GM18502 (cell line): ENCODE measurements around the gene CNTN1.
"Not testable (repeated sequence)": the region's sequence is repeated elsewhere in the genome, so short reads cannot be mapped to it uniquely, and the experiment has no call there.

Experiments
- ATAC-seq: cut with Tn5 transposase; IDR thresholded peaks from one replicate; pipeline ENCODE4 v1.9.1; 2021; ENCODE audit warnings: mild to moderate bottlenecking; ENCODE audit not compliant: unreplicated experiment, poor library complexity

CNTN1 gene

DNA sequence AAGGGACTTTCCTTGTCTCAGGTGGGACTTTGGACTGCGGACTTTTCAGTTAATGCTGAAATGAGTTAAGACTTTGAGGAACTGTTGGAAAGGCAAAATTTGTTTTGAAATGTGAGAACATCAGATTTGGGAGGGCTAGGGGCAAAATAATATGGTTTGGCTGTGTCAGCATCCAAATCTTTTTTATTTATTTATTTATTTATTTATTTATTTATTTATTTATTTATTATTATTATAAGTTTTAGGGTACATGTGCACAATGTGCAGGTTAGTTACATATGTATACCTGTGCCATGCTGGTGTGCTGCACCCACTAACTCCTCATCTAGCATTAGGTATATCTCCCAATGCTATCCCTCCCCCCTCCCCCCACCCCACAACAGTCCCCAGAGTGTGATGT lies 389.0 kb downstream of the CNTN1 start:
- not testable (repeated sequence) for ATAC-seq

DNA sequence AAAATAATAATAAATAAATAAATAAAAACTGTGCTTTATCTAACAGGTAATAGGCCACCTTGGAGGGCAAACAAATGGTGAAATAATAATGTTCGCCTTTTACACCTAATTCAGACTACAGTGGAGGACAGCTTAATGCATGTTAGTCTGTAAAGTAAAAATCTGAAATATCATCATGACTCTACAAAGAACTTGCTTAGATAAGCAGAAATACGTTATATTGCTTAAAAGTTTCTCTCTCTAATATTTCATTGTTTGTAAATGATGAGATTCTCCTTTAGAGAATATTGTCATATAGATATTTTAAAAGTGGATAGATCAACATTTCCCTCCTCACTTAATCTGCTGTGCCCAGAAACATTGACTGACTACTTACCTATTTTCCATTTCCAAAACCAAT lies 397.2 kb downstream of the CNTN1 start:
- no peak for ATAC-seq

DNA sequence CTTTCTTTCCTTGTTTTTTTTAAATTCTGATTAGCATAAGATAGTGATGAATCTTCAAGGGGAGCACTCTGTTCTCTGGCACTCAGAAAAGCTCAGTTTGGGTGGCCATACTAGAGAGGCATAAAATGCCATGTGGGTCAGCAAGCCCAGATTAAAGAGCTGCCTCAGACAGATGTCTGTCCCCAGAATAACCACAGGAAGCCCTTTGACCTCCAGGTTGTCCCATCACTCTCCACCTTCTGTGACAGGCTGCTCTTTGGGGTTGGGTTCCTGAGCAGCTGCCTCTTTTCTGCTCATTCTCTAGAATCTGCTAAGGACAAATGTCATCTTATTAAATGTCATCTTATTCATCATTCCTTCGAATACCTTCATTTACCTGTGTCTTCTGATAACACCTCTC lies 399.9 kb downstream of the CNTN1 start:
- ATAC-seq, result no peak

DNA sequence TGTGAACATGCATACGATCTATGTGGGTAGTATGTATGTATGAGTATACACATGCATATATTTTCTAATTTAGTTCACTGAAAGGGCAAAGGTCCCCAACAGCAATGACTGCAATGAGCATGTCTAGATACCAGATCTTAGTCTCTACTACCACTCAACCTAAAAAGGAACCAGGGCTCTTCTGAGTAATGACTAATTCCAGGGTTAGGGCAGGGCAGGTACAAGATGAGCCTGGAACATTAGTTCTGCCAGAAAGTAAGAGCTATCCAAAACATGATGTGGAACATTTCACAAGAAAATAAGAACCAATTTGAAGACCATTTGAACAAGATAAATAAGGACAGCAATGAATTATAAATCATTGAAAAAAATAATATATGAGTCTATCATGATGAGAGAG lies 404.6 kb downstream of the CNTN1 start:
- ATAC-seq, result no peak

DNA sequence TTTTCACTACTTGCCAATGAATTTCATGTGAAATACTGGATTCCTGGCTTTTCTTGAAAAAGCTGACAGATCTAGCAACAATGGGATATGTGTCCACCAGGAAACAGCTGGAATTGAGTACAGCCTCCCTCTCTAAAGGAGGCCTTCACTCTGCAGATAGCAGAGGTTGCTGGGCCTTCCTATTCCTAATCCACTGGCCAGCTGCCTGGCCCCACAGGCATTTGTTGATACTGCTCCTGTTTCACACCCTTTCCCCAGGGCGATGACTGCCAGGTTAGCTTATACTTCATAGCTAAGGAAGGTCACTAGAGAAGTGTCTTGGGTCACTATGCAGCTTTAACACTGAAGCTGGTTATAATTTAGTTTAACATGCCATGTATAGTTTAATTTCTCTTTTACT lies 408.3 kb downstream of the CNTN1 start:
- no peak for ATAC-seq

DNA sequence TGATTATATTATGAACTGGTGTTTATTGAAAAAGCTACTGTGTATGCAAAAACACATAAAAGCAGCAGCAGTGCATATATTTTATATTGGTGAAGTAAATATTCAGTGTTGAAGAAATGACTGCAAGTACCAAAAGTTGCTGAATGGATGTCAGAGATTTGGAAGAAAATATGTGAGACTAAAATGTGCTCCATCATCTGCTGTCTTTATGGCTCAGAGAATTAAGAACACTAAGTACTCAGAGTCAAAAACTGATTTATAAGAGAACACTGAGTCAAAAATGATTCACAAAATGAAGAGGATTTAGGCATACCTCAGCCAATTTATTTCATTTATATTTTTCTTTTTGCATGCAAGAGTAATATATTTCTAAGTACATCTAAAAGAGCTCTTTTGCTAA lies 409.6 kb downstream of the CNTN1 start:
- no peak for ATAC-seq

DNA sequence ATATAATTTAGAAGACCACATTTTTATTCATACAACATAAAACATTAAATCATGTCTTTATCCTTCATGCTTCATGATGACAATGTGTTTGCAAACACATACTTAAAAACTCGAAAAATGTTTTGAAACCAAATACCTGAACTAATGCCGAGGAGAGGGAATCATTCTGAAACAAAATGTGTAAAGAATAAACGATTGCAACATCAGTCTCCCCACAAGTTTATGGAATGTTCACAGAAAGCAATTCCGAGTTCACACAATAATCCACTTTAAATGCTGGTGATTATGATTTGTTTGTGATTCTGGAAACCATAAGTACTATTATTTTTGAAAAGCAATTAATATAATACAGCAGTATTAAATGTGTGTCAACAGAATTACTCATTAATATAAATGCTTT lies 411.4 kb downstream of the CNTN1 start:
- no peak for ATAC-seq

DNA sequence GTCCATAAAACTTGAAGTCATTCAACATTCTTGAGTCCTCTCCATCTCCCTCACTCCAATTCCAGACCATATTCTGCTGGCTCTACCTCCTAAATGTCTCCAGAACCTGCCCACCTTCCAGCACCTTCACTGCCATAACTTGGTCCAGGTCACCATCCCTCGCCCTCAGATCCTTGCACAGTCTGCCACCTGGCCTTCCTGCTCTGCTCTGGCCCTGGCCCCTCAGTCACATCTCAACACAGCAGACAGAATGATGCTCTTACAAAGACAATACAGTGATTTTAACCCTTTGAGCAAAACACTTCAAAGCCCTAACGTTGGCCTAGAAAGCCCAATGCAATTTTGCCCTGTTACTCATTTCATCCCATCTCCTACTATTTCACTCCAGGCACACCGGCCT lies 414.1 kb downstream of the CNTN1 start:
- no peak for ATAC-seq

DNA sequence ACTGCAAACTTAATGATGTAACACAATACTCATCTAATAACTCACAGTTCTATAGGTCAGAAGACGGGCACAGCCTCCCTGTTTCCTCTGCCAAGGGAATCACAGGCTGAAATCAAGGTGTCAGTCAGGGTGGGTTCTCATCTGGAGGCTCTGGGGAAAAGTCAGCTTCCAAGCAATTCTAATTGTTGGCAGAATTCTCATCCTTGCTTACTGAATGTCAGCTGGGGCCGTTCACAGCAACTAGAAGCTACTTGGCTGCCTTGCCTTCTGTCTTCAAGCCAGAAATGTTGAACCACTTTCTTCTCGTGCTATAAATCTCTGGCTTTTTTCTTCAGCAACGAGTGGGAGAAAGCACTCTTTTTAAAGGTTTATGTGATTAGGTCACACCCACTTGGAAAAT lies 415.8 kb downstream of the CNTN1 start:
- ATAC-seq, result no peak

DNA sequence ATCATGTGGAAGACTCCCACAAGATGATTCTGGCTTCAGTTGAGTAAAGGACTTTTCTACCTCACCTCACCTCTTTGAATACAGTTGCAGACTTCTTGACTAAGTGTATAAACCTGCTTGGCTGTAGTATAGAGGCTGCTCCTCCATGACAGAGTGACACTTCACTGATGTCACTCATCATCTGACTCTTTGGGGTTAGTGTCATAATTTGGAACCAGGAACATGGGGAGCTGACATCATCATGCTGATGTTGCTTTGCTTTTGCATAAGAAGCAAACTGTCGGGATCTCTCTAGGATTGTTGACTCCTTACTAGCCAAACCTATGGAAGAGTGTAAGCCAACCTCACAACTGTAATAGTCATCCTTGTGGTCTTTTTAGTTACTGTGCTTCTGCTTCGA lies 420.7 kb downstream of the CNTN1 start:
- ATAC-seq, result no peak

DNA sequence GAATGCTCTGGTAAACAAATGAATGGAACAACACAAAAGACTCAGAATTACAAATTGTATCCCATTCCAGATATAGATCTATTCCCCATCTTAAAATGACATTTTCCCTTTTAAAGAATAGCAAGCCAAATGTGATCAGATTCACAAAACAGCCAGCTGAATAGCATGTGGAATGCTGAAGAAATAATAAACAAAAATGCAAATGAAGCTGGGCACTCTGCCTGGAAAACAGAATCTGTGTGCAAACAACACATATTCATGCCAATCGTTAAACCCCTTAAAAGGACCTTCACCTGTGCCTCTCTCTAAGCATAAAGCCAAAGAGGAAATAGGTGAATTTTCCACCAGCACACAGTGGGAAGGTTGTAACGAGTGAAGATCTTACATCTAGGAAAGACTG lies 428.0 kb downstream of the CNTN1 start:
- ATAC-seq, result no peak

DNA sequence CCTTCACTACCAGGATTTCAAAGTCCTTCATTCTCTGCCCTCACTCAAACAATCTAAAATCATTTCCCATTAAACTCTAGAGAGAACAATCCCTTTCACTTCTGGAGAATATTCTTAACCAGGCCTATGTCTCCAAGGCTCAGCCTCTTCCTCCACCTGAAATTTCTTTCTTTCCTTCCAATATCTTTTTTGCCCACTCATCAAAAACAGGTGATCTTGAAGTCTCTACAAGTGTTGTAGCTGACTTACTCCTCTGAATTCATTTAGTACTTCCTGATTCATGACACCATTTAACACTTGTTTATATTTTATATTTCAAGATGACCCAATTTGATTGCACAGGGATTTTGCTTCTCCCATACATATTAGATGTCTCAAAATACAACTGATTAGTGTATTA lies 429.1 kb downstream of the CNTN1 start:
- ATAC-seq, result no peak
